ENCODE results near the gene IFI6. TPM values are rescaled to one million over a fixed set of nuclear protein-coding genes. Genes with fewer than 3 reads are reported as not detected.

The IFI6 gene, protein sequence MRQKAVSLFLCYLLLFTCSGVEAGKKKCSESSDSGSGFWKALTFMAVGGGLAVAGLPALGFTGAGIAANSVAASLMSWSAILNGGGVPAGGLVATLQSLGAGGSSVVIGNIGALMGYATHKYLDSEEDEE
- total RNA-seq, result 36.3 and 55.6 TPM in 2 replicates

DNA sequence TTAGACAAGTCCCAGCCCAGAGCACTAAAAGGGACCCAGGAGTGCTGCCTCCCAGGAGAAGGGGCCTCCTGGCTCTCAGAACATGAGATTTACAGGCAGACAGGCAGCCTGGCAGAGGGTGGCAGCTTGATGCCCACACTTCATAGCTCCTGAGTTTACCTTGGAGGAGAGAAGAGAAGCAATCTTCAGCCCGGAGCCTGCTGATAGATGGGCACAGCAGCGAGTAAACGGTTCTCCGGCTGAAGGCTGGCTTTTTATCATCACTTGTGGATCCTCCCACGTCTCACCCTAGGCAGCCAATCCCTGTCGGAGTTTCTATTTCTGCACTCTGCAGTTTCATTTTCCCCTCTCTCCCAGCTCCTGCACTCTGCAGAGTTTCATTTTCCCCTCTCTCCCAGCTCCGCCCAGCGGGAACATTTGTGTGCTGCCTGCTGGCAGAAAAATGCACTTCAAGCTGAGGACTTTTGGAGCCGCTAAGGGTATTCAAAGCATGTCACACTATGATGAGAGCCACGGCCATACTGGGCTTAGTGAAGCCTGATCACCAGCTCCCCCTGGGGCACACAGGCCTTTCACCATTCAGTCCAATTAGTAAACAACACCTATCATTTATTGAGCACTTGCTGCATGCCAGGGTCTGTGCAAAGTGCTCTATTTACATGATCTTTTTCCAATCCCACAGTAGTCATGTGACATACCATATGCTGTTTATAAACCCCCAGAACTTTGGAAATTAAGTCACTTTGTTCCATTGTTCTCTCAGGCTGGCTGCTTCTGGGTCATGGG lies at the start of gene IFI6:
Gene IFI6, minus strand, starts transcription at position 229 of the 786 bp plus-strand sequence. CDS start 2,878 bp downstream, outside the sequence.

DNA sequence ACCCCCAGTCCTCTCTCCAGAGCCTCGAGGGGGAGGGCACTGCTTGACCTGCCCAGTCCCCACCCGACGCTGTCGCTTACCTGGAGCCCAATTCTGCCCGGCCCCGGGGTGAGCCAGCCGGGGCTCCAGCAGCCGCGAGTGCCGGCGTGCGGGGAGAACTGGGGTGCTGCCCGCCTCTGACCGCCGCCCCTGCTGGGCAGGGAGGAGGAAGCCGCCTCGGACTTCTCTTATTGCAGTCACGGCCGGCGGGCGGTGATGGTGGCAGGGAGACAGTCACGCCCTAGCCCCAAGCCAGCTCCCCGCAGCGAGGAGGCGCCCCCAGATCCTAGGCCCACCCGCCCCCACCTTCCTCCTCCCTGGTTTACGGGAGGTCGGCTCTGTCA lies 37.0 kb downstream of the IFI6 start, which contains the start of gene FGR:
Gene FGR, minus strand, starts transcription at position 201 of the 383 bp plus-strand sequence. CDS start 11,269 bp downstream, outside the sequence.

Other genes with a start within 250 kb of the IFI6 start
- 20.3 and 33.6 TPM in 2 replicates for gene WASF2, start 182.0 kb downstream of the IFI6 start, total RNA-seq
- gene AHDC1, start 68.0 kb downstream of the IFI6 start, total RNA-seq, result 7.5 and 10.0 TPM in 2 replicates
- gene FGR, start 37.0 kb downstream of the IFI6 start, total RNA-seq, result not detected in 2 replicates
- gene FAM76A, start 53.8 kb upstream of the IFI6 start, total RNA-seq, result 17.6 and 25.6 TPM in 2 replicates
- 58.7 and 65.2 TPM in 2 replicates for gene STX12, start 101.0 kb upstream of the IFI6 start, total RNA-seq
- gene PPP1R8, start 158.6 kb upstream of the IFI6 start, total RNA-seq, result 40.7 and 46.9 TPM in 2 replicates
- gene THEMIS2, start 200.4 kb upstream of the IFI6 start, total RNA-seq, result 2.9 and 3.3 TPM in 2 replicates
- gene RPA2, start 242.4 kb upstream of the IFI6 start, total RNA-seq, result 18.7 and 33.4 TPM in 2 replicates

All from aortic smooth muscle cell (primary cell).